ENCODE data around the gene GPR27.

Gene GPR27, protein sequence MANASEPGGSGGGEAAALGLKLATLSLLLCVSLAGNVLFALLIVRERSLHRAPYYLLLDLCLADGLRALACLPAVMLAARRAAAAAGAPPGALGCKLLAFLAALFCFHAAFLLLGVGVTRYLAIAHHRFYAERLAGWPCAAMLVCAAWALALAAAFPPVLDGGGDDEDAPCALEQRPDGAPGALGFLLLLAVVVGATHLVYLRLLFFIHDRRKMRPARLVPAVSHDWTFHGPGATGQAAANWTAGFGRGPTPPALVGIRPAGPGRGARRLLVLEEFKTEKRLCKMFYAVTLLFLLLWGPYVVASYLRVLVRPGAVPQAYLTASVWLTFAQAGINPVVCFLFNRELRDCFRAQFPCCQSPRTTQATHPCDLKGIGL

DNA sequence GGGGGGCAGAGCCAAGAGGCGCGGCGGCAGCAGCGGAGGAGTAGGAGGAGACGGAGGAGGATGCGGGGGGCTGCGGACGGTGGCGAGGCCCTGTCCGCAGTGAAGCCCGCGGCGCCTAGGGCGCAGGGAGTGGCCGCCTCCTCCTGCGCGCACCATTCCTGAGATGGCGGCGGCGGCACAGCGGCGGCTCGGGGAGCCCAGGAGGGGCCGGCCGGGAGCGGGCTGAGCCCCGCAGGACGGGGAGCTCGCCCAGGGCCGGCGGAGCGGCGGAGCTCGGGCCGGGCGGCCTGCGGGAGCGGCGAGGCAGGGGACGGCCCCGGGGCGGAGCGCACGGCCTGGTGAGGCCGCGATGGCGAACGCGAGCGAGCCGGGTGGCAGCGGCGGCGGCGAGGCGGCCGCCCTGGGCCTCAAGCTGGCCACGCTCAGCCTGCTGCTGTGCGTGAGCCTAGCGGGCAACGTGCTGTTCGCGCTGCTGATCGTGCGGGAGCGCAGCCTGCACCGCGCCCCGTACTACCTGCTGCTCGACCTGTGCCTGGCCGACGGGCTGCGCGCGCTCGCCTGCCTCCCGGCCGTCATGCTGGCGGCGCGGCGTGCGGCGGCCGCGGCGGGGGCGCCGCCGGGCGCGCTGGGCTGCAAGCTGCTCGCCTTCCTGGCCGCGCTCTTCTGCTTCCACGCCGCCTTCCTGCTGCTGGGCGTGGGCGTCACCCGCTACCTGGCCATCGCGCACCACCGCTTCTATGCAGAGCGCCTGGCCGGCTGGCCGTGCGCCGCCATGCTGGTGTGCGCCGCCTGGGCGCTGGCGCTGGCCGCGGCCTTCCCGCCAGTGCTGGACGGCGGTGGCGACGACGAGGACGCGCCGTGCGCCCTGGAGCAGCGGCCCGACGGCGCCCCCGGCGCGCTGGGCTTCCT is at the start of gene GPR27:
Gene GPR27 (plus strand): TSS at position 155 of the 909 bp plus-strand sequence. CDS start 195 bp downstream, at position 350.
- peak; percentile 6 for DNase-seq

DNA sequence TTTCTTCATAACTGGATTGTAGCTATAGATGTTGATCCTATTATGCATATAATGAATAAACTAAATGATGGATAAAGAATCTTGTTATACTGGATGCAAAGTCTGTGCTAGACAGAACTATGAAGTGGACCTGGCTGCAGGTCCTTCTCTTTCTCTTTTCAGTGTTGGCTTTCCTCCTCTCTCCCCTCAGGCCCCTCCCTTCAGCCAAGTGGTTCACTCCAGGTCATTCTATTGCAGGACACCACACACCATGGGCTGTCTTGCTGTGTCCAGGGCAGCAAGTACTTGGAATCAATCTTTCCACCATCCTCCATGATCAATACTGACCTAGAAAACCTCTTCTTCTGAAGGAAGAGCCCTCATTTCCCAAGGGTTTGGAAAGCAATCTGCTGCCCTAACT is 48.7 kb upstream of the GPR27 start:
- no peak for DNase-seq

DNA sequence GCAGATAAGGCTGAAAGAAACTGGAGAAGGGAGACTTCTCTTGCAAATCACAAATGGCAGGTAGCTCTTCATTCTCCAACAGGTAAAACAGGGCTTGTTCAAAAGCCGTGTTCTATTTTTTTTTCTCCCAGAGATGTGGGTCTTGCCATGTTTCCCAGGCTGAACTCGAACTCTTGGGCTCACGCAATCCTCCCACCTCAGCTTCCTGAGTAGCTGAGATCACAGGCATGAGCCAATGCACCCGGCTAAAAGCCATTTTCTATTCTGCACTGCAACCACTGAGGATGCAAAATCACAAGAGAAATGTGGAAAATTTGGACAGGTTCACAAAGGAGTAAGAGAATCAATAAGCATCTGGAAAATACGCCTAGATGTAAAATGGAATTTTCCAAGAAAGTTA is 48.0 kb upstream of the GPR27 start:
- DNase-seq: no peak

DNA sequence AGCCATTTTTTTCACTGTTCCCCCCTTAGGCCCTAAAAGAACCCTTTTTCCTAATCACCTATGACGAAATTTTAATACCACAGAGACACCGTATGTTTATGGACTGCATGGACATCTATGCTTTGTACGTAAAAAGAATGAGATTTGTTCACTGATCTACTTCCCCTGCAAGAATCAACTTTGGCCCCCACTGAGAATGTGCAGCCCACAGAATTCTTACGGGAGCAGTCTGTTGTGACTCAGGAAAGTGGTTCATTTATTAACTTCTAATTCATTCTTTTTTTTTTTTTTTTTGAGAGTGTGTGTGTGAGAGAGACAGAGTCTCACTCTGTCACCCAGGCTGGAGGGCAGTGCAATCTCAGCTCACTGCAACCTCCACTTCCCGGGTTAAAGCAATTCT is 46.1 kb upstream of the GPR27 start:
- DNase-seq: no peak

DNA sequence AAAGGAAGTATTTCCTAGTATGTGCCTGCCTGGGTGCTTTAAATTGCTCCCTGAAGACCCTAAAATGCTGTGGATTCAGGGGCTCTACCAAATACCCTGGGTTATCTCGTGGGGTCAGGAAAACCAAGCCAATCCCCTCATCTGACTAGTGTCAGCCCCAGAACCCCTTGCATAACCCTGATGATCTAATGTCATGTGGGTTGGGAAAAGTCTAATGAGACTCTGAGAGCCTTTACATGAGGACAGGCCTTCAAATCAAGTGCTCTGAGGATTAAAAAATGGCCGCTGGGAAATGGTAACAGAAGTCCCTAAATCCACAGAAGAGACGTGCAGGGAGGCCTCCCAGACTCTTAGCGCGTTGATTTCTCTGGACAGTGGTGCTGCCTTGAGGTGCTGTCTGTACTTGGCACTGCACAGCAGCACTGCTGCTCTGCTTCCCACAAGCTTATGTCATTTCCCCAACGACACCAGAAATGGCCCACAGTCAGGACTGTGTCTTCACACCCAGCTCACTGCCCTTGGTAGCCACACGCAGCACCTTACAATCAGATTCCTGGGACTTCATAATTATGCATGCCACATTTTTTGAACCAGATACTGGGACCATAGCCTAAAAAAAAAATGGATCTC is 45.1 kb upstream of the GPR27 start:
- no peak for DNase-seq

DNA sequence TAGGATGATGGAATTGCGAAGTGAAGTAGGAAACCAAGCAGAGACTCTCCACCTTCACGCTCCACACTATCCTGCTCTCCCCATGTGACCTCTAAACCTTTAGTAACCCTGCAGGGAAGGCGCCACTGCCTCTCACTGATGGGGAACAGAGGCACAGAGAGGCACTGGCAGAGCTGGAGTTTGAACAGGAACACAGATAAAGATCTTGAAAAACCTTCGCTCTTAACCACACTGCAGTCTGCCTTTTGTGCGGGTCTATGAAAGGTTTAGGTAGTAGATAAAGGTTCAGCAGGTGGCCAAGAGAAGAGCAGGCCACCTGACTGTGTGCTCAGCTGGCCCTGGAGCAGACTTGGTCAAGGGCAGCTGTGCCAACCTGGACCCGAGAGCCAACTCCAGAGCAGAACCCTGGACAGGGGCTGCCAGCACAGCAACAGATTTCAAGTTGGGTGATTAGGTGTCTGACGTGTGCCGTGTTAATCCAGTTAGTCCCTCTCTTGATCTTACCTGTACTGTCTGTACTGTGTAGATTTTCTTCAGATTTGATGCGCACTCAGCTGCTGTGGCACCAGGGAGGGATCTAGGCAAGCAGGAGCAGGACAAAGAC is 43.6 kb upstream of the GPR27 start:
- DNase-seq: no peak

DNA sequence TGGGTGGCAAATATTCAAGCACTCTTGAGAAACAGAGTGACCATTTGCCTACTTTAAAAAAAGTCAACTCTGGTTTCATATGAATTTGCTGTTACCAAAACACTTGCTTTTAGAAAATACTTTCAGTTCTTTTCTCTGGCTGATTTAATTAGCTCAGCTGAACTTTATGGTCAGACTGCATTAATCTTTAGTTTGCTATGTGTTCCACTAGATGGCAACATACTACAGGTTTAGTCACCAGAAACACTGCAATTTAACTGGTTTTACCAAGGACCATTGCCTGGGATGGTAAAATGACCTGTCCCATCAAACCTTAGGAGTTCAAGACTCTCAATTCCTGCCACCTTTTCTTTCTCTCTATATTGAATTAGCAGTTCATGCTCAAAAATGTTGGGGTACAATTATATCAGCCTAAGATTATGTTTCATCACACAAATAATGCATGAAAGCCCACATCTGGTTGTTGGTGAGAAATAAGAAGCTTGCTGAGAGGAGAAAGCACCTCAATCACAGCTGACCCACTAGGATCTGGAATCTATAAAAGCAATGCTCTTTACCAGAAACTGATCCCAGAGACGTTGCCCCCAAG is 42.7 kb upstream of the GPR27 start:
- peak; percentile 7 for DNase-seq

DNA sequence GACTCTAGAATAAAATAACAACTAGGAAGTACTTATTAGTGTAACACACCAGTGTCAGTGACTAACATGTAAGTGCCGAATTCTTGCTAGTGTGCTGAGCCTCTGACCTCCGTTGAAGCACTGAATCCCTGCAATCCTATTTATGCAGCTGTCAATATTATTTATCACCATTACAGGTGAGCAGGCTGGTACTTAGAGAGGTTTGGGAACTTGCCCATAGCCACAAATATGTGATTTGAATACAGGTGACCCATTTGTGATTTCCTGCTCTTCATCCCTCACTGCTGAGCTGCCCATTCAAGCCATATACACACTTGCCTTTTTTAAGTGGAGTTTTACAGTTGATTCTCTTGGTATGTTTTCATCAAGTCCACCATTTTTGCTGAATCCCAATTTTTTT is 40.6 kb upstream of the GPR27 start:
- peak; percentile 87 for DNase-seq

DNA sequence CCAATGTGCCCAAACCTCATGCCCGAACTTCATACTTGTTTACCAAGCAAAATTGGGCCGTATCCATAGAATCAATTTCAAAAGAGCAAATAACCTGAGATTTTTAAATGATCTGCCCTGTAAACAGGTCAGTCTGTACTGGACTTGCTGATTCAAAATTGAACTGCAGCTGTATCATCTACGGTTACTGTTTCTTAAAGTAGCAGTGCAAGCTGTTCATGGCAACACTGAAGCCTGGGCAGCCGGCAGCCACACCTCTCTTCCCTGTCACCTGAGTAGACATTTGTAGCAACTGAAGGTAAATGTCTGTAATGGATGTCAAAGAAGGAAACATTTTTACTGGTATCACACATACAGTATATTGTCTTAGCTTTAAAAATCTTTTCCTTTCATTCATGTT is 39.1 kb upstream of the GPR27 start:
- DNase-seq: no peak

DNA sequence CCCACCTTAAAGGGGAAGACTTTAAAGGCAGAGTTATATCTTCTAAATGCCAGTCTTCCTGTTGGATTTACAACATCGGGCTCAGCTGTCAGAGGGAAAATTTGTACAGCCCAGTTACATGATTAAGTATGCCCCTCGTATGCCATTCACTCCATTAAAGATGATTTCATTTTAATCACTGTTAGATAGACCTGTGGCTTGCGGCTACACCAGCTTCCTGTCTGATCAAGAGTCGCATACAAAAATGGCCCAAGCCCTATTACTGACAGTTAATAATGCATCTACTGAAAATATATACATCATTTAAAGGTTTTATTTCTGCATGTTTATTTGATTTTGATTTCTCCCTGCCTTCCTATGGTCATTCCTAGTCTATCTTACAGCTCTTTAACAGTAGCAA is 35.6 kb upstream of the GPR27 start:
- no peak for DNase-seq

DNA sequence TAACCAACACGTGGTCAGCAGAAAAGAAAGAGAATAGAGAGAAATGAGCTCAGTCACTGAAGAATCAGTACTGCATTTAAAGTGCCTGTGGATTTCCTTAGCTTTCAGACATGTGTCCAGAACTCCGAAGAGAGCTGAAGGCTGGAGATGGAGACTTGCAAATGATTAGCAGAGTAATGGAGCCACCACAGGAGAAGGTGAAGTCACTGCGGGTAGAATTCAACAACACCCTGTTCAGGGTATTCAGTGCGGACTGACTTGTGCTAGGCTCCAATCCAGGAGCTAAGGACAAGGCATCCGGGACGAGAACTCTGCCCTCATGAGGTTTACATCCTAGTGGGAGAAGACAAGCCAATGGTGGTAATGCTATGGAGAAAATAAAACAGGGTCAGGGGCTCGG is 32.7 kb upstream of the GPR27 start:
- no peak for DNase-seq

DNA sequence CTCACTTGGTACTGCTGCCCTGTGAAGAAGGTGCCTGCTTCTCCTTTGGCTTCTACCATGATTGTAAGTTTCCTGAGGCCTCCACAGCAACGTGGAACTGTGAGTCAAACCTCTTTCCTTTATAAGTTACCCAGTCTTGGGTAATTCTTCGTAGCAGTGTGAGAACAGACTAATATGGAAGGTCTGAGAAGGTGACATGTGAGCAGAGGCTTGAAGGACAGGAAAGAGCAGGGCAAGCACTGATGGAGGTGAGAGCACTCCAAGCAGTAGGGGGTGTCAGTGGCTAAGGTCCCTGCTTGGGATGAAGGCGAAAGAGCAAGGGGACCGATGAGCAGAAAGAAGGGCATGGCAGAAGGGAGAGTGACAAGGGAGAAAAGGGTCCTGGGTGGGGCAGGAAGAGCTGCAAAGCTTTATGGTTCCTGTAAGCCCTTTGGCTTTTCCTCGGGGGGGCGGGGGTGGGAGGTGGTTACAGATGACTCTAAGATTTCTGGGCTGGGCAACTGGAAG is 32.0 kb upstream of the GPR27 start:
- DNase-seq: no peak

DNA sequence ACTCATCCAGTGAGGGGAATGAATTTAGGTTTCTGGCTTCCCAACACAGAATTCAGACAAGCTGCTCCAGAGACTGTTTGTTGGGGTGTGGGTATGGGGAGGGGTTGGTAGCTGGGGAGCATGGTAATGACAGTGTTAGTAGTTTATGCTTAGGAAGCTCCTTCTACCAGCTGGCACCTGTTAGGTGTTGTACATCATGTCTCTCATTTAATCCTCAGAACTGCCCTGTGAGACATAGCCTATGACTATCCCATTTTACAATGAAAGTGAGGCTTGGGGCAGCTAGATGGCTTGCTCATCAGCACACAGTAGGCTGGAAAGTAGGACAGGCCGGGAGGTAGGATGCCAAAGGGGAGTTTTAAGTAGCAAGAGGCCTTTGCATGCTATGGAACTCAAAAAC is 31.0 kb upstream of the GPR27 start:
- DNase-seq: no peak

DNA sequence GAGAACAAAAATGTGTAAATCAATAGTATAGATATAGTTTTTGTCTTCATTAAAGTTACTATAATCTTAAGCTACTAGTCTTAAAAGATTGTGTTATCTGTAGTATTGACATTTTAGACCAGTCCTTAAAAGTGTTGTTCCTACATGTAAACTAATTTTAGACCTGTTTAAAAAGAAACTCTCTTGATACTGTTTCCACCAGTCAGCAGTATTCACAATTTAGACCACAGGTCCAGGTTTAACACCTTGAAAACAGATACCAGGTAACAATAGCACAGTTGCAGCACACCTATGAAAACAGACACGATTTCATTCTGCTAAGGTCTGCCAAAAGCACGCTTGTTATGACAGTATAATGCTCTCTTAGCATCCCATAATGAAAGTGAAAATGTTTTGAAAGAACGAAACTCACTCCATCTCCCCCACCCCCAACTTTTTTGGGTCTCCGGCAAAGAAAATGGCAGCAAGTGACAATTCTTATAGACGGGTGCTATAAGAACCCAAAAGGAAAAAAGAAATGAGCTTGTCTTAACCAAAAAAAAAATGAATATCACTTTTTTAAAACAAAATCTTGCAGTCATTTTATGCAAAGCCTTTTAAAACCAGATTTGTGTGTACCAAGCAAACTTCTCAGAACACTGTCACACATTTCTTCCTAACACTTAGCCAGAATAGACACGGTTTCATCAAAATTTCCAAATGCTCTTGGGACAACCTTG is 30.0 kb upstream of the GPR27 start:
- DNase-seq: no peak

DNA sequence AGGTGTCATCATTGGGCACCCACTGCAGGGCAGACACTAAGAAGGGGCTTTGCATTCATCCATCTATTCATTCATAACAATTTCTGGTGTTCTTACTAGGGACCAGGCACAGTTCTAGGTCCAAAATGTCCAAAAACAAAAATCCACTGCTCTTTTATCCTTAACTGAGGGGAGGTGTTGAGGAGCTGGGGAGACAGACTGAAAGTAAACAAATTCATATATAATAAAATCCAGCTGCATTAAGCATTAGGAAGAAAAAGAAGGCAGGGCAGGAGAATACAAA is 29.5 kb upstream of the GPR27 start:
- DNase-seq: no peak

DNA sequence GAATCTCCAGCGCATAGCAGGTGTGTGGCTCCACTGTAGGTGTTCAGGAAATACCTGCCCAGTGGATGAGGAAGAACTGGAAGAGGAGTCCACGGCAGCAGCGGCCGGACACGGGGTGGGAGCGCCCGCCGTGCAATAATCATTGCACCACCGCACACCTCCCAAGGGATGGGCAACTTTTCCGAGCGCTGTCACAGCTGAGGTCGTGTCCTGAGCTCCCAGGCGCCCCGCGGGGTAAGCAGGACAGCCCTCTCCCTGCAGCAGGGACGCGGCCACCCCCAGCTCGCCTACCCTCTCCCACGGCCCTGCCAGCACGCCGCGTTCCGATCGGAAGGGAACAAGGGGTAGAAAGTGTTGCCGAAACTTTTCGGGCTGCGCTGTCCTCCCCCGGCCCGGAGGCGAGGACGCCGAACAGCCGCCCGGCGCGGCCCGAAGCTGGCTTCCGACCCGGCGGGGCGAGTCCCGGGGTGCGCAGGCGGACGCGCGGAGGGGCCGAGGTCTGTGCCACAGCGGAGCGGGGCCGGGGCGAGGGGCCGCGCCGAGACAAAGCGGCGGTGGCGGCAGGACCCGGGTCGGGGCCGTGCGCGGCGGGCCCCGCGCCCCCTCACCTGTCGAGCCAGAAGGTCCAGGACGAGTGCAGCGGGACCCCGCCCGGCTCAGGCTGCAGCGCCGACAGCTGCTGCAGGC is 28.9 kb upstream of the GPR27 start:
- no peak for DNase-seq

DNA sequence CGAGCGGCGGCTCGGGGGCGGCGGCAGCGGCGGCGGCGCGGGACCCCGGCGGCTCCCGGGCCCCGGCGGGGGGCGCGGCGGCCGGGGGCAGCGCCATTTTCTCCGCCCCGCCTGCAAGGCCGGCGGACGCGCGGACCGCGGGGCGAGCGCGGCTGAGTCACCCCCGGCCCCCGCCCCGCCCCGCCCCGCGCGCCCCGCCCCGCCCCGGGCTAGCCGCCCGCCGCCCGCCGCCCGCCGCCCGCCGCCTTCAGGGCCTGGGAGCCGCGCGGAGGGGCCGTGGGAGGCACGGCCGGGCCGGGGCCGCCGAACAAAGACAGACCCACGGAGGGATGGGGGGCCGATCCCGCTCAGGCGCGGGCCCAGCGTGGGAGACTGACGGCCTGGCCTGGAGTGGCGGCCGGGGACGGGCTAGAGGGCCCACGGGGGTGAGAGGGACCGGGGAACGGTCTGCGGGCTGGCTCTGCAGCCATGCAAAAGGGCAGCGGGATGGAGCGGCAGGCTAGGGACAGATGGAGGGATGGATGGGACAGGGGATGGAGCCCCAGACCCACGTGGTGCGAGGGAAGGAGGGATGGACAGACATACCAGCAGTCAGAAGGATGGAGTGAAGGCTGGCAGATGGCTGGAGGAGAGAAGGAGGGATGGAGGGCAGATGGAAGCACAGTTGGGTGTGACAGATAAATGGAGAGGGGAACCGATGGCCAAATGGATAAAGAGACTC is 28.2 kb upstream of the GPR27 start, which contains the start of gene EIF4E3:
Gene EIF4E3 (minus strand): TSS at position 132 of the 721 bp plus-strand sequence. CDS start 35 bp downstream, at position 97.
- DNase-seq: no peak

DNA sequence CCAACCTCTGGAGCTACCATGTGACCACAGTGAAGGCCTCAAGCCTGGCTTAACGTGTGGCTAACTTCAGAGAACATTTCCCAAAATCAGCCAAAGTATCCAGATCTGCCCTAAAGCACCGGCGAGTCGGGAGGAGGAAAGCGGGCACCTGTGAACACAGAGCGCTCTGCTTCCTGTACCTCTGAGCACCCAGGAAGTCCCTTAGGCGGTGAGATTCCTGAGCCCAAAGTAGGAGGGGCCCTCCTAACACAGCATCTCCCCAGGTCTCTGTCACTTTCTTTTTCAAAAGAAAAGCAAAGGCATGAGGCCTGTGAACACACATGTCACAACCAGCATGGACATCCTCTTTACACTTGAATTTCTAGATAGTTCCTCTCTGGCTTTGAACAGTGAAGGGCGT is 27.5 kb upstream of the GPR27 start:
- no peak for DNase-seq

DNA sequence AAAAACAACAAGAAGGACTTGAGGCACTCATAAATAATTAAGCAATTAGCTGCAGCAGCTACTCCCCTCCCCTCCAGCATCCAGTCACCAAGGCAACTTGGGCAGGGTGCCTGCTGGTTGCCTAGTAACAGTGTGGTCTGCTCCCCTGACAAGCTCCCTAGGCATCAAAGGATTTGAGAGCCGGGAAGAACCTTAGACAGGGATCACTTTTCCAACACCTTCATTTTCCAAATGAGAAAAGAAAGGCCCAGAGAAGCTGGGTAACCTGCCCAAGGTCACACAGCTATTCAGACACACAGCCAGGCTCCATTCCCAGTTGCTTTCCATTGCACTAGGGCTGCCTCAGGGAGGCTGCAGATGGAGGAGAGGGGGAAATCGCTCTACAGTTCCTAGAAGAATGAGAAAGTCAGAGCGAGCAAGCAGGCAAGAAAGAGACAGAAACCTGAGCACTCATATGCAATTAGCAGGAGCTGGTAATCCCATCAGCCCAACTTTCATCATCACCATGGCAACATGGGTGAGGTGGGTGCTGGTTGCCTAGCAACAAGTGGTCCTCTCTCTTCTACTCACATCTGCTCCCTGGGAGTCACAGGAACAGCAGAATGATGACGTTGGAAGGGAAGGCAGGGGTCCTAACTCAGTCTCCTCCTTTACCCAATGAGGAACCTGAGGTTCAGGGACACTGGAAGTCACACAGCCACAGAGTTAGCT is 24.9 kb upstream of the GPR27 start:
- DNase-seq: no peak

DNA sequence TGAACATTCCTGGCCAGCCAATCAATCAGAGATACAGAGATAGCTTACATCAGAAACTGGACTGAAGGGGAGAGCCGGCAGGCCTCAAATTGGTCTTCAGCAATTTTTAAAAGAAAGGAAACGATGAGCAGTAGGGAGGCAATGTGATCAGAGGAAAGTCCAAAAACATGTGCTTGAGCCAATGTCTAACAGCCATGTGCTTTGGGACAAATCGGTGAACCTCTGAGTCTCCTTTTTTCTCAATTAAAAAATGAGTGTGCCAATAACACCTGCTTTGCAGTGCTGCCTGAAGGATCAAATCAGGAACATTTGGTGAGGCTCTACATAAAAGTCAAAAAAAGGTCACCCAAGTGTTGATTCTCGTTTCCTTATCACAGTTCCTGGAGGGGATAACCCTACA is 21.0 kb upstream of the GPR27 start:
- no peak for DNase-seq

Measured in NCI-H526 treated with DMSO at 0.1 percent for 48 hours (cell line).